WTC11 (cell line): Measurements from ENCODE around the gene ARHGAP15. TPM values are rescaled to one million over a fixed set of nuclear protein-coding genes. Genes with fewer than 3 reads are reported as not detected.

Experiments used
- ATAC-seq: fragments of 200-7000 bp; cut with Tn5 transposase; 2 replicates; pipeline ENCODE4 v1.10.0; 2021; ENCODE audit warnings: mild to moderate bottlenecking, moderate library complexity
- CTCF ChIA-PET: fragments of 300-600 bp; sonication (Branson Sonifier 250); formaldehyde crosslinking; loops from one replicate; lab custom pipeline; 2021; ENCODE audit warnings: antibody characterized with exemption; lab: Charles Lee
- POLR2A ChIA-PET: fragments of 350-600 bp; sonication (Branson Sonifier 250); formaldehyde crosslinking; loops from one replicate; lab custom pipeline; 2021; ENCODE audit warnings: antibody characterized with exemption; lab: Charles Lee
- DNase-seq: peaks from one replicate; pipeline ENCODE4 v3.0.0; 2021; ENCODE audit warnings: low spot score
- H3K27ac Mint-ChIP-seq: 2 replicates; pipeline ENCODE4 v1.8.0; 2021; ENCODE audit warnings: mixed read lengths
- H3K27me3 Mint-ChIP-seq: 2 replicates; pipeline ENCODE4 v1.8.0; 2021; ENCODE audit warnings: low read depth, mild to moderate bottlenecking, moderate library complexity, mixed read lengths
- H3K36me3 Mint-ChIP-seq: 2 replicates; pipeline ENCODE4 v1.8.0; 2021; ENCODE audit warnings: mixed read lengths
- H3K4me1 Mint-ChIP-seq: 2 replicates; pipeline ENCODE4 v1.8.0; 2022; ENCODE audit warnings: mixed read lengths
- H3K4me3 Mint-ChIP-seq: 2 replicates; pipeline ENCODE4 v1.8.0; 2021; ENCODE audit warnings: mild to moderate bottlenecking, moderate library complexity, mixed read lengths
- H3K9me3 Mint-ChIP-seq: 2 replicates; pipeline ENCODE4 v1.8.0; 2021; ENCODE audit warnings: mixed read lengths
- ARID4B ChIP-seq: sonication (generic); formaldehyde crosslinking; IDR thresholded peaks from 2 replicates; pipeline ENCODE4 v1.8.0; 2023; ENCODE audit warnings: missing genetic modification reagents, mild to moderate bottlenecking, borderline replicate concordance
- CBFB ChIP-seq: sonication (generic); formaldehyde crosslinking; IDR thresholded peaks from 2 replicates; pipeline ENCODE4 v1.8.1; 2022; ENCODE audit warnings: mild to moderate bottlenecking, low read depth, missing genetic modification reagents
- E2F5 ChIP-seq: sonication (generic); formaldehyde crosslinking; IDR thresholded peaks from 2 replicates; pipeline ENCODE4 v1.8.1; 2022; ENCODE audit warnings: mild to moderate bottlenecking, moderate library complexity, missing genetic modification reagents
- ELF4 ChIP-seq: sonication (generic); formaldehyde crosslinking; IDR thresholded peaks from 2 replicates; pipeline ENCODE4 v1.8.1; 2022; ENCODE audit warnings: low read depth, mild to moderate bottlenecking, moderate library complexity, missing genetic modification reagents
- HMGA2 ChIP-seq: fragments of 250-450 bp; sonication (Bioruptor Pico); IDR thresholded peaks from 2 replicates; pipeline ENCODE4 v1.4.0; 2021; ENCODE audit warnings: mild to moderate bottlenecking, moderate library complexity
- IRF2 ChIP-seq: sonication (generic); formaldehyde crosslinking; IDR thresholded peaks from 2 replicates; pipeline ENCODE4 v1.8.0; 2022; ENCODE audit warnings: low read depth, missing genetic modification reagents, borderline replicate concordance
- JAZF1 ChIP-seq: fragments of 250-450 bp; sonication (Bioruptor Pico); IDR thresholded peaks from 2 replicates; pipeline ENCODE4 v1.9.0; 2021; ENCODE audit warnings: moderate library complexity, mild to moderate bottlenecking, inconsistent platforms
- MAX ChIP-seq: sonication (generic); formaldehyde crosslinking; IDR thresholded peaks from 2 replicates; pipeline ENCODE4 v1.8.0; 2022; ENCODE audit warnings: mild to moderate bottlenecking, missing genetic modification reagents
- MLX ChIP-seq: sonication (generic); formaldehyde crosslinking; IDR thresholded peaks from 2 replicates; pipeline ENCODE4 v1.8.1; 2023; ENCODE audit warnings: mild to moderate bottlenecking, missing genetic modification reagents, moderate library complexity
- MYBL2 ChIP-seq: sonication (generic); formaldehyde crosslinking; IDR thresholded peaks from 2 replicates; pipeline ENCODE4 v1.8.1; 2023; ENCODE audit warnings: mild to moderate bottlenecking, moderate library complexity, missing genetic modification reagents
- NFATC4 ChIP-seq: fragments of 250-450 bp; sonication (Bioruptor Pico); IDR thresholded peaks from 2 replicates; pipeline ENCODE4 v1.9.0; 2021; ENCODE audit warnings: mild to moderate bottlenecking
- NR1H2 ChIP-seq: sonication (generic); formaldehyde crosslinking; IDR thresholded peaks from 2 replicates; pipeline ENCODE4 v1.9.0; 2021; ENCODE audit warnings: mild to moderate bottlenecking, moderate library complexity, missing genetic modification reagents
- SMAD4 ChIP-seq: sonication (generic); formaldehyde crosslinking; IDR thresholded peaks from 2 replicates; pipeline ENCODE4 v1.8.0; 2022; ENCODE audit warnings: mild to moderate bottlenecking, missing genetic modification reagents
- ZBTB21 ChIP-seq: sonication (generic); formaldehyde crosslinking; IDR thresholded peaks from 2 replicates; pipeline ENCODE4 v1.8.1; 2023; ENCODE audit warnings: mild to moderate bottlenecking, missing genetic modification reagents, borderline replicate concordance
- ZNF219 ChIP-seq: sonication (generic); formaldehyde crosslinking; IDR thresholded peaks from 2 replicates; pipeline ENCODE4 v1.8.0; 2023; ENCODE audit warnings: missing genetic modification reagents, mild to moderate bottlenecking, borderline replicate concordance
- total RNA-seq: library from RNA; stranded (reverse); gene quantifications from 3 replicates; pipeline ENCODE4 v1.2.3, GENCODE V29; 2021
- TF ChIP-seq, protein P1 (sequence below): fragments of 250-450 bp; sonication (Bioruptor Pico); IDR thresholded peaks from 2 replicates; pipeline ENCODE4 v1.9.0; 2021; ENCODE audit warnings: mild to moderate bottlenecking
- TF ChIP-seq, protein P2 (sequence below): sonication (generic); formaldehyde crosslinking; IDR thresholded peaks from 2 replicates; pipeline ENCODE4 v1.8.0; 2023; ENCODE audit warnings: mild to moderate bottlenecking, missing genetic modification reagents
- TF ChIP-seq, protein P3 (sequence below): fragments of 250-450 bp; sonication (Bioruptor Pico); IDR thresholded peaks from 2 replicates; pipeline ENCODE4 v1.8.0; 2021; ENCODE audit warnings: mild to moderate bottlenecking

Gene ARHGAP15
- total RNA-seq, 1 experiment from 2014 or later, result 0.28 TPM

GRCh38 chr2:143702931-143703330 is 573.7 kb downstream of the ARHGAP15 start:
- Mint-ChIP-seq H3K9me3 (no peaks in the 10 kb centered on the region), H3K27ac (no peak overlapping the region), H3K4me3 (no peak overlapping the region), H3K4me1 (peaks cover 9% of the 10 kb centered on the region), H3K27me3 (no peaks in the 10 kb centered on the region), H3K36me3 (no peaks in the 10 kb centered on the region)
- no peak for TF ChIP-seq MYBL2 (CRISPR knock-in tag)
- no peak for TF ChIP-seq ZBTB21 (CRISPR knock-in tag)
- TF ChIP-seq CBFB (CRISPR knock-in tag), result no peak
- no peak for TF ChIP-seq MAX
- TF ChIP-seq NR1H2, result no peak
- TF ChIP-seq, protein P1, sequence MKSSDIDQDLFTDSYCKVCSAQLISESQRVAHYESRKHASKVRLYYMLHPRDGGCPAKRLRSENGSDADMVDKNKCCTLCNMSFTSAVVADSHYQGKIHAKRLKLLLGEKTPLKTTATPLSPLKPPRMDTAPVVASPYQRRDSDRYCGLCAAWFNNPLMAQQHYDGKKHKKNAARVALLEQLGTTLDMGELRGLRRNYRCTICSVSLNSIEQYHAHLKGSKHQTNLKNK (CRISPR knock-in tag), result no peak
- TF ChIP-seq ZNF219 (CRISPR knock-in tag), result no peak
- TF ChIP-seq JAZF1 (CRISPR knock-in tag), result no peak
- TF ChIP-seq ARID4B (CRISPR knock-in tag), result no peak
- TF ChIP-seq SMAD4 (CRISPR knock-in tag), result no peak
- POLR2A ChIA-PET, result no interaction called here
- CTCF ChIA-PET, result no interaction called here
- ATAC-seq, result no peak
- DNase-seq, result no peak

GRCh38 chr2:143704451-143705106 is 575.4 kb downstream of the ARHGAP15 start:
- CTCF ChIA-PET, result no interaction called here
- ATAC-seq (no peak), DNase-seq (no peak)
- POLR2A ChIA-PET, result no interaction called here
- H3K4me1 Mint-ChIP-seq, result peaks cover 9% of the 10 kb centered on the region
- no peaks in the 10 kb centered on the region for H3K27me3 Mint-ChIP-seq
- TF ChIP-seq, protein P2, sequence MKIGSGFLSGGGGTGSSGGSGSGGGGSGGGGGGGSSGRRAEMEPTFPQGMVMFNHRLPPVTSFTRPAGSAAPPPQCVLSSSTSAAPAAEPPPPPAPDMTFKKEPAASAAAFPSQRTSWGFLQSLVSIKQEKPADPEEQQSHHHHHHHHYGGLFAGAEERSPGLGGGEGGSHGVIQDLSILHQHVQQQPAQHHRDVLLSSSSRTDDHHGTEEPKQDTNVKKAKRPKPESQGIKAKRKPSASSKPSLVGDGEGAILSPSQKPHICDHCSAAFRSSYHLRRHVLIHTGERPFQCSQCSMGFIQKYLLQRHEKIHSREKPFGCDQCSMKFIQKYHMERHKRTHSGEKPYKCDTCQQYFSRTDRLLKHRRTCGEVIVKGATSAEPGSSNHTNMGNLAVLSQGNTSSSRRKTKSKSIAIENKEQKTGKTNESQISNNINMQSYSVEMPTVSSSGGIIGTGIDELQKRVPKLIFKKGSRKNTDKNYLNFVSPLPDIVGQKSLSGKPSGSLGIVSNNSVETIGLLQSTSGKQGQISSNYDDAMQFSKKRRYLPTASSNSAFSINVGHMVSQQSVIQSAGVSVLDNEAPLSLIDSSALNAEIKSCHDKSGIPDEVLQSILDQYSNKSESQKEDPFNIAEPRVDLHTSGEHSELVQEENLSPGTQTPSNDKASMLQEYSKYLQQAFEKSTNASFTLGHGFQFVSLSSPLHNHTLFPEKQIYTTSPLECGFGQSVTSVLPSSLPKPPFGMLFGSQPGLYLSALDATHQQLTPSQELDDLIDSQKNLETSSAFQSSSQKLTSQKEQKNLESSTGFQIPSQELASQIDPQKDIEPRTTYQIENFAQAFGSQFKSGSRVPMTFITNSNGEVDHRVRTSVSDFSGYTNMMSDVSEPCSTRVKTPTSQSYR, result no peak
- TF ChIP-seq HMGA2 (no peak), ELF4 (no peak)
- no peaks in the 10 kb centered on the region for H3K36me3 Mint-ChIP-seq
- H3K9me3 Mint-ChIP-seq, result no peaks in the 10 kb centered on the region
- no peak overlapping the region for H3K27ac Mint-ChIP-seq
- H3K4me3 Mint-ChIP-seq, result no peak overlapping the region

DNA sequence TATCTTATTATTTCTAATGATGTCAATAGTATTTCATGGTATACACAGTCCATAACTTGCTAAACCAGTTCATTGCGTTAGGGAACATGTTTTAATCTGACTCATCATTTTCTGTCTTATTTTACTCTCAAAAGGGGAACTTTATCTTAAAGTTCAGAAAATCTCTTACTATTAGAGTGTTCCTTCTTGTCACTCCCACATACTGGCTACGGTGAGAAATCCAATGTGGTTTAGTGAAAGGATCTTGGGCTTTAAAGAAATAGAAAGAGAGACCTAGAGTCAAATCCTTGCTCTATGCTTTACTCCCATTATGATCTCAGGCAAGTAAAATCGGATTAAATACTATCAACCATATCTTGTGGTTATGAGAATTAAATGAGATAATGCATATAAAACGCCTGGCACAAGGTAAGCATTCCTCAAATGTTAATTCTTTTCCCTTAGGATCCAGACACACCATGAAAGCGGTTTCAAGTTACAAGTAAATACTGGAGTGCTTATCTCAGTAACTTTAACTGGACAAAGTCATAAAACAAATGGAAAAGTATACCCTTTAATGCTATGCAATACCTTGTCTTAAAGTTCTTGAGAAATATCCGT is 576.0 kb downstream of the ARHGAP15 start:
- DNase-seq (no peak), ATAC-seq (no peak)
- Mint-ChIP-seq H3K27me3 (no peaks in the 10 kb centered on the region), H3K4me1 (peaks cover 9% of the 10 kb centered on the region), H3K36me3 (no peaks in the 10 kb centered on the region), H3K27ac (no peak overlapping the region), H3K4me3 (no peak overlapping the region), H3K9me3 (no peaks in the 10 kb centered on the region)
- CTCF ChIA-PET, result no interaction called here
- POLR2A ChIA-PET, result no interaction called here
- TF ChIP-seq, protein P3, sequence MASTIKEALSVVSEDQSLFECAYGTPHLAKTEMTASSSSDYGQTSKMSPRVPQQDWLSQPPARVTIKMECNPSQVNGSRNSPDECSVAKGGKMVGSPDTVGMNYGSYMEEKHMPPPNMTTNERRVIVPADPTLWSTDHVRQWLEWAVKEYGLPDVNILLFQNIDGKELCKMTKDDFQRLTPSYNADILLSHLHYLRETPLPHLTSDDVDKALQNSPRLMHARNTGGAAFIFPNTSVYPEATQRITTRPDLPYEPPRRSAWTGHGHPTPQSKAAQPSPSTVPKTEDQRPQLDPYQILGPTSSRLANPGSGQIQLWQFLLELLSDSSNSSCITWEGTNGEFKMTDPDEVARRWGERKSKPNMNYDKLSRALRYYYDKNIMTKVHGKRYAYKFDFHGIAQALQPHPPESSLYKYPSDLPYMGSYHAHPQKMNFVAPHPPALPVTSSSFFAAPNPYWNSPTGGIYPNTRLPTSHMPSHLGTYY (CRISPR knock-in tag), result no peak
- TF ChIP-seq MLX (CRISPR knock-in tag) (no peak), NFATC4 (CRISPR knock-in tag) (no peak), E2F5 (CRISPR knock-in tag) (no peak), IRF2 (CRISPR knock-in tag) (no peak), HMGA2 (no peak)
